Medulla oblongata (tissue), 1 donor: ENCODE results near the gene AAK1.
"Not testable (repeated sequence)": the region's sequence is repeated elsewhere in the genome, so short reads cannot be mapped to it uniquely, and the experiment has no call there.

ENCODE experiments used
- DNase-seq: peaks from one replicate; pipeline ENCODE4 v3.0.0-alpha.2; 2015; ENCODE audit errors: extremely low spot score

AAK1 gene

DNA sequence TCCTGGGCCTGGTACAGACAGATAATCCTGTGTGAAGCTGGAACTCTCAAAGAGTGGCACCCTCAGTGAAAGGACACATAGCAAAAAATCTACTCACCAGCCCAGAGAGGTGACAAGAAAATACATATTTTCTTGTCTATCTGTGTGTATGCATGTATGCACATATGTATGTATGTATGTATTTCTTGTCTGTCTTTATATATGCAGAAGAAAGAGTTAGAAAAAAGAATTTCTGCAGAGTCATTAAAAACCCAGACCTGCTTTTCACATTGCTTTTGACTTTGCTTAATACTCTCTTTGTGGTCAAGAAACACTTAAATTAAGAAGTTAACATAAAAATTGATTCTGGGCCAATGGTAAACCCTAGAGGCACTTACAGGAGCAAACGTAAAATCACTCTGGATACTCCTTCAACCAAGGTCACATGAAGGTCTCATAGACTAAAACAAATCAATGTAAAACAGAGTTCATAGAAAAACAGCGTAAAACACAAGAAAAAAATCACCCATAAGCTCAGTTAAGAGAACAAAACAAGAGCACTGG lies 16.5 kb upstream of the AAK1 start:
- DNase-seq = no peak

DNA sequence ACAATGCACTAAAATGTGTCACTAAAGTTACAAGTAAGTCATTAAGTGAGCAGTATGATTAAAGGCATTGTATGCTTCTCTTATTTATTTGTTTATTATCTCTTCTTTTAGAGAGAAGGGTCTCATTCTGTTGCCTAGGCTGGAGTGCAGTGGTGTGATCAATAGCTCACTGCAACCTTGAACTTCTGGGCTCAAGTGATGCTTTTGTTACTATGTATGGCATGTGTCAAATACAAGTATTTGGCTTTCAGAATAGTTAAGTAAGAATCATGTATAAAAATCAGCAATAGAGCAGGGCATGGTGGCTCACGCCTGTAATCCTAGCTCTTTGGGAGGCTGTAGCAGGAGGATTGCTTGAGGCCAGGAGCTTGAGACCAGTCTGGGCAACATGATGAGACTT lies 15.8 kb upstream of the AAK1 start:
- DNase-seq = no peak

DNA sequence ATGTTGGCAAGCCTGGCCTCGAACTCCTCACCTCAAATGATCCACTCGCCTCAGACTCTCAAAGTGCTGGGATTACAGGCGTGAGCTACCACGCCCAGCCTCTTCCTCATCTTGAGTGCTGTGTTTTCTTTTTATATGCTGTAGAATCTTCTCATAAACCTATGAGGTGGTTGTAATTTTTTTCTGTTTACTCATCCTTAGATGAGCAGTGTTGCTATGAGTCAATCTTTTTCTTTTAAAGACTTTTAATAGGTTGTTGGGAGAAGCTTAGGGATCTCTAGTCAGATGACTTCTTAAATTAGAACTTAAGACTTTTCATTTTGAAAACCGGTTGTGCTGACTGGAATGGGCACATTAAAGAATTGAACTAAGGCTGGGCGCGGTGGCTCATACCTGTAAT lies 8.7 kb upstream of the AAK1 start:
- no peak for DNase-seq

DNA sequence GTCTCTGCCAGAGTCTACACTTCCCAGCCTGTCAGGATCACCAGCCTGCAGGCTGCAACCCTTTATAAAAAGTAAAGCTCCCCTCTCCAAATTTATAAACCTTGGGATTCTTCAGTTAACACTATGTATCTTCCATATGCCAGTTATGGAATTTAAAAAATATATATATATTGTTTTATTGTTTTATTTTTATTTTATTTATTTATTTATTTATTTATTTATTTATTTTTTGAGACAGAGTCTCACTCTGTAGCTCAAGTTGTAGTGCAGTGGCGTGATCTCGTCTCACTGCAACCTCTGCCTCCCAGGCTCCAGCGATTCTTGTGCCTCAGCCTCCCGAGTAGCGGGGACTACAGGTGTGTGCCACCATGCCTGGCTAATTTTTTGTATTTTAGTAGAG lies 3.7 kb upstream of the AAK1 start:
- DNase-seq = not testable (repeated sequence)

DNA sequence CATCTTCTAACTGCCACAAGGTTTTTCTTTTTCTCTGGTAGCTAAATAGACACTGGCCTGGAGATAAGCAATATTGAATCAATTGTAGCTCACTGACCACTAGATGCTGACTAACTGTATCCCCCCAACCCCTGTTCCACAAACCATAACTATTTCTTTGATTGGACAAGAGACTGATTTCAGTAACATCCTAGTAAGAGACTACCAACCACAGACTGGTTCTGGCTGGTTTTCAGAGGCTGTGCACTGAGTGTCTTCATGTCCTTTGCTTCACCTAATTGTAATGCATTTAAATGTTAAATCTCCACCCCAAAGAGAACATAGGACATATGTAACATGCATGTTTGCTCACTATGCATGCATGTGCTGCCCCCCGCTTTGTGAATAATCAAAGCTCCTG lies 3.2 kb upstream of the AAK1 start:
- no peak for DNase-seq

DNA sequence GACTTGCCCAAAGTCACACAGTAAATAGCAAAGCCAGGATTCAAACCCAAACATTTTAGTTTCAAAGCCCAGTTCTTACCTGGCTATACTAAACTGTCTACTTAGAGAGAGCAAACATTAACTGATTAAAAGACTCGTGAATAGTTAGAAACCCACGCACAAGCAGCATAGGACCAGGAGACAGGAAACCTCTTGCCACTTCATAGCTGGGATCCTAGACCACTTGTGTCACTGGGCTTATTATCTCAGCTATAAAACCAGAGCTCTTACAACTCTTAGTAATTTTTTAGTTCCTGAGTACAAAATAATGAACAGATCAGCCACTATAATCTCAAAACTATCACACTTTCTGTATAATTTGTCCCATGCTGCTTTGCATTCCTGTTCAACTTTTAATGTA lies 2.4 kb upstream of the AAK1 start:
- no peak for DNase-seq

DNA sequence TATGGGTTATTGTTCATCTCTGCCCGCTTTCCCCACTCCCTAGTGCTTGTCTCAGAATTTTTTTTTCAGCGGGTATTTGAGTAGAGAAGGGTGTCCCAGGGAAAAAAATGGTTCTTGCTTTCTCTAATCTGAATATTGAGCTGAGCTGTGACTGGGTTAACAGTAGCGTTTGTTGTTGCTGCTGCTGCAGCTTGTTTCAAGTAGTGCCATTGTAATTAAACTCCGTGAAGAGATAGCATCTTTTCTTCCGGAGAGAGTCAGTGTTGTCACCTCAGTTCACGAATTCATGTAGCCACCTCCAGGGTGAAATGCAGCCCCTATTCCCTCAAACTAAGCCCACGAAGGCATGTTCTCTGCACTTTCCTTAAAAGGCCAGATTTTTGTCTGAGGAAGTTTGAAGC lies 1.5 kb upstream of the AAK1 start:
- DNase-seq = peak; percentile 50

DNA sequence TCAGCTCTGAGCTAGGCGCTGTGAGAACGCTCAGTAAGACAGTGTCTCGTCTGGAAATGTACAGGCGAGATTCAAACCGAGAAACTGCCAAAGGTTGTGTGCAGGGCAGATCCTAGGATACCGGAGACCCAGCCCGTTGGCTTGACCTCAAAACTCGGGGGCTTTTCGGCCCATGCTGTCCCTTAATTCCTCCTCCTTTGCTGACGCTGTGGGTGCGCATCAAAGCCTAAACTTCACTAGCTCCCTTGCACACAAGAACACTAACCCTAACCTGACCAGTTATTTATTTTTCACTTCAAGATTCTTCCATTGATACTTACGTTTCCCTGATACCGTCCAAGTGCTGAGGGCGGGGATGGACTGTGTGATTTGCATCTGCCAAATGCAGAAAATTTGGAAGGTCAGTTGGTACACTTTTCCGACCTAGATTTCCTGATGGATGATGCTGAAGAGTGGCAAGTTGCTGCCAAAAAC lies 1.0 kb upstream of the AAK1 start:
- DNase-seq = no peak

DNA sequence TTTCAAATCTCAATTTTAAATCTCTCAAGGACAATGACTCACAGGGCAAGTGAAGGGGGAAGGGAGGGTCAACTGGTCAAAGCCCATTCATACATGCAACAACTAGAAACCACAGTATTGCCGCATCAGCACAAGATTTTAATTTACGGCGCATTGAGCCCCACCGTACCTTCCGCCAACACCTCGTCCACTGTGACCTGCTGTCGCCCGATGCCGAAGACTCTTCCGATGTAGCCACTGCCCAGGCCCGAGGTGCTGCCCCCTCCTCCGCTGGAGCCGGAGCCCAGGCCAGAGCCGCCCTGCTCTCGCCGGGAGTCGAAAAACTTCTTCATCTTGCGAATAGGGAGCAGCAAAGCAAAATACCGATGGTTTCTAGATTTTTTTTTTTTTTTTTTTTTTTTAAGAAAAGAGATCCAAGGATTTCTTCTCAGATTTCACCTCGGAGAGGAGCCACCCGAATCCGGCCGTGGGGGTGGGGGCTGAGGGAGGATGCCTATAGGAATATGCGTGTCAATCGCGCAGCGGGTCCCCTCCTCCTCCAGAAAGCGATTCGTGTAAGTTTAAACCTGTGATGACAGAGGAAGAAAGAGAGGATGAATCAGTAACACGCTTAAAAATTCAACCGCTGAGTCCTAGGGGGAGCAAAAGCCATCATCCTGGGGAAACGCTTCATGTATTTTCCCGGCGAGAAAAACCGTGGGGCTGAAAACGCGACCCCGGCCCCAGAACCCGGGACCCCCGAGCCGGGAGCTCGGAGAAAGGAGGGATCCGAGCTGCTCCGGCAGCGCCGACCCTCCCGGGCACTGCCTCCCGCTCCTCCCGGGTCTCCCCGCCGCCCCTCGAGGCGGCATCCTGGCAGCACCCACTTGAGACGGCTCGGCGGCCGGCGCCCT lies 584 bp downstream of the AAK1 start:
- DNase-seq = peak; percentile 55

DNA sequence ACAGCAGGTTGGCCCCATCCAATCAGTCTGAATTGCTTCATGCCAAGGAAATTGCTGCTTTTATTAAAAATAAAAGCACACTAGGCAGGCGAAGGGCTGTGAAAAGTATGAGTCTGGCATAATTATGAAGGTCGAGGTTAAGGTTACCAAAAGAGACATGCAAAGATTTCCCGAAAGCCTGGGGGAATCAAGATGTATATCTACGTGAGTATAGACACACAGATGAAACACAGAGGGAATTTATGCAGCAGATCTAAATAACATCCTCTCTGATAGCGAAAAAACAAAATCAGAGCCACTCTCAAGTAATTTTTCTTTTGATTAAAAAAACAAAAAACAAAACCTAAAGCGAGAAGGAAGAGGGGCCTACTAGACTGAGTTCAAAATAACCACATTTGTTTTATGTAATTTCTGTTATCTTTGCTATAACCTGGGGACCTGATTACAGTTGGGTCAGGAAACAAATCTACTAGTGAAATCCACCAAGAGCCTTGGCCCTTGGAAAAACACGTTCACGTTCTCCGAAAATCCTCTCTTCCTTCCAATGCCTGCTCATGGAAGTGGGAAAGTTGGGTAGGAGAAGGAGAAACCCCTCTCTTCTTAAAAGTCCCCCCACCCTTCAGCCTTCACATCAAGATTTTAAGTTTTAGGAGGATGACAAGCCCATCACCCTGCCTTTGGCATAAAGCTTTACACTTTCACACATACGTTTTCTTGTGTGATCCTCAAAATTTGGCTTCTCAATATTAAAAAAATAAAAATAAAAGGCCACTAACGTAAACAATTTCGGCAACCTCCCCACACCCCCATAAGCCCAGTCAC lies 1.4 kb downstream of the AAK1 start:
- peak; percentile 38 for DNase-seq

DNA sequence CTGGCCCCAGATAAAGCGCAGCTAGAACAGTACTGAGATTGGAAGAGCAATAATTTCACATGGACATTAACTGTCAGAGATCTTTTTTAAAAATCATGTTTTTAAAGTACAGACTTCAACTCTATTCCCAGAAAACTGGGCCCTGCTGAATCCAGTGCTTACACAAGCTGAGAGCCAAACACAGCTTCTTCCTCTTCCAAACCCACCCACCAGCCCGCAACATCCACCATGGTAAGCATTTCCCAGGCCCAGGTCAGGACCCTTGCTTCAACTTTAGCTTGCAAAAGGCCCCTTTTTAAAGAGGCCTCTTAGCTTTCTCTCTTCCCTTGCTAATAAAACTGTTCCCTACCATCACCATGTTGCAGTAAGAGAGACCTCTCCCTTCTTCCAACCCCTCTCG lies 2.1 kb downstream of the AAK1 start:
- DNase-seq = peak; percentile 20

DNA sequence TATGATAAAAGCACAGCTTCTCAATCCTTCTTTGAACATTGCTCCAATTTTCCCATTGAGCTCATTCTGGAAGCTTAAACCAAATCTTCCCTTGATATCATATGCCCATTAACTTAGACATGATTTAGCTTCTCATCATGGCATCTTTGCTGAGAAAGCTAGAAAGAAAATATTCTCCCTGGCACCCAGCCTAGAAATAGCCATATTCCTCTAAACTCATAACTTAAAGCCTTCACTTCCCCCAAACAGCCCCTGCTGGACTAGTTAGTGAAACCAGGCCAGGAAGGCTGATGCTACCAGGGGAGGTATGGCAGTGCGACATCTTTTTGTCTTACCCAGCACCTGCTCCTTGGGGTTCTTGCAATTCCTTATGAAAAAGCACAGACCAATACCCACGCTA lies 4.3 kb downstream of the AAK1 start:
- DNase-seq = no peak

DNA sequence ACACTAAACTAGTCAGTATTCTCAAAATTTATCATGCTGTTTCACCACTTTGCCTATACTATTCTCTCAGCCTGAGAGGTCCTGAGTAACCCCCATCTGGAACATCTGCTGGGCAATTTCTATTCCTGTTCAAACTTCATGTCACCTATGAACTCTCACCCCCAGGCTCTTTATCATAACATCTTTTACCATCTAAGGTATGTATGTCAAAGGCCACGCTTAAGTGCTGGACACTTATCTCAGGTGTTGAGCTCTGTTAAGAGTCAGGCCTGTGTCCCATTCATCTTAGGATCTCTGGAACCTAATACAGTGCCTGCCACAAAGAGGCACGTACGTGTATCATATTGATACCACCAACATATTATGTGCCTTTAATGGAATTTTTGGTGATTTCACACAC lies 4.9 kb downstream of the AAK1 start:
- DNase-seq = no peak

DNA sequence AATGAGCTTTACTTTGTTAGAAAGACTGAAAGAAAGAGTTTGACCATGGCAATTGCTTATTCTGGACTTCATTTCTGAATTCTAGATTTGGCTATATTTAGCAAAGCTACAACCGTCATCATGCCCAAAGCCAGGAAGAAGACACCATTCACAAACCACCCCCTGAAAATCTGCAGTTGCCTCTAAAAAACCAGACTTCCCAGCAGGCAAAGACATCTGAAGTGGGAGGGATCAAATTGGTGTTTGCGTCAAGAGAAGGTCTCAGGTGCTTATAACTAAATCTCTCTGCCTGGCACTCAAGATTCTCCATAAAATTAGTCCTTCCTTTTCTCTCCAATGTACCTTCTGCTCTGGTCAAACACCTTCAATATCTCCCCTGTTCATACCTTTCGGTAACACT lies 5.6 kb downstream of the AAK1 start:
- no peak for DNase-seq

DNA sequence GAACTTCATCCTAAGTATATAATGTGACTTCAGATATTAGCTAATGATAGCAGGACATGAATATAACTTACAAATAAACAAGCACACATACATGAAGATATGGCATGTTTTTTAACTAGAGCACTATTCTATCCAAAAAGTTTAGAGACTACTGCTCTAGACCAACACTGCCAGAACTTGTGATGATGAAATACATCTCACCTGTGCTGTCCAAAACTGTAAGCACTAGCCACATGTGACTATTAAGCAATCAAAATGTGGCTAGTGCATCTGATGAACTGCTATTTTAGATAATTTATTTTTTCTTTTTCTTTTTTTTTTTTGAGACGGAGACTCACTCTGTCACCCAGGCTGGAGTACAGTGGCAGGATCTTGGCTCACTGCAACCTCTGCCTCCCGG lies 7.1 kb downstream of the AAK1 start:
- DNase-seq = no peak

DNA sequence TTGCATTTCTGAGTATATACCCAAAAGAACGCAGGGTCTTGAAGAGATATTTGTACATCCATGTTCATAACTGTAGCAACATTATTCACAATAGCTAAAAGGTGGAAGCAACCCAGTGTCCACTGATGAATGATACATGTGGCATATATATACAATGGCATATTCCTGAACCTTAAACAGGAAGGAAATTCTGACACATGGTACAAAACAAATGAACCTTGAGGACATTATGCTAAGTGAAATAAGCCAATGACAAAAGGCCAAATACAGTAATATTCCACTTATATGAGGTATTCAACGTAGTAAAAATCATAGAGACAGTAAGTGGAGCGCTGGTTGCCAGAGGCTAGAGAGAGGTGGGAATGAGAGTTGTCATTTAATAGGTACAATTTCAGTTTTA lies 8.1 kb downstream of the AAK1 start:
- no peak for DNase-seq

DNA sequence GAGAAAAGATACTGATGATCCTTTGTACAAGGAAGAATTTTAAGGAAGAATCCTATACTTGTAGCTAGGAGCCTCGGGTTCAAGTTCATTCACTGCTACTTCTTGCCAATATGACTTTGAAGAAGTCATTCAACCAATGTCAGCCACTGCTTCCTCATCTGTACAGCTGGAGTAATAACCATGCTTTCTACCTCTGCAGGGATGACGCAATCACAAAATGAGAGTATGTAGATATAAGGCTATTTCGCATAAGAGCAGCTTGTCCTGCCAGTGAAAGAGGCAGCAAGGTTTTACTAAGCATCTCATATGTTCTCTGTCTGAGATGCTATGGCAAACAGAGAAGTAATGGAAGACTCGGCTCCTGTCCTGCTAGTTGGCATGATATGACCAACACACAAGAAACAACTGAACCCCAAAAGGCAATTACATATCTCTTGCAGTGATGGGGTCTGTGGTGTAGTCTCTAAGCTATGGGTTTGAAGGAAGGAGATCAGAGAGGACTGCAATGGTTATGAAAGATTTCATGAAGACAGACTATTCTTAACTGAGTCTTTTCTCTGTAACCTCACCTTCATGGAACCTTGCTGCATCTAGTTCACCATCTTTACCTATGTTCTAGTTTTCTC lies 9.2 kb downstream of the AAK1 start:
- DNase-seq = no peak

DNA sequence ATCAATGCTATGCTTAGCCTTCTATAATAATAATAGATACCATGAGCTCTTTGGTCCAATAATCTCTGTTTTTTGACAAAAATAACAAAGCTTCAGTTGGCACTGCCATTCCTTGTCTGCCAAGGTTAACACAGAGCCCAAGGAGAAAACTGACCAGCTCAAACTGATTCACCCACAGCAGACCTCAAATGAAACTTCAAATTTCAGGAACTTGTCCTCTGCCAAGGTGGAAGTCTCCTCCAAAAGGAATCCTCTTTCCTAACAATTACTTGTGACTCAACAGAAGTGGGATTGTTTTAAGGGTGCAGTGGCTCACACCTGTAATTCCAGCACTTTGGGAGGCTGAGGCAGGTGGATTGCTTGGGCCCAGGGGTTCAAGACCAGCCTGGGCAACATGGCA lies 12.1 kb downstream of the AAK1 start:
- no peak for DNase-seq

DNA sequence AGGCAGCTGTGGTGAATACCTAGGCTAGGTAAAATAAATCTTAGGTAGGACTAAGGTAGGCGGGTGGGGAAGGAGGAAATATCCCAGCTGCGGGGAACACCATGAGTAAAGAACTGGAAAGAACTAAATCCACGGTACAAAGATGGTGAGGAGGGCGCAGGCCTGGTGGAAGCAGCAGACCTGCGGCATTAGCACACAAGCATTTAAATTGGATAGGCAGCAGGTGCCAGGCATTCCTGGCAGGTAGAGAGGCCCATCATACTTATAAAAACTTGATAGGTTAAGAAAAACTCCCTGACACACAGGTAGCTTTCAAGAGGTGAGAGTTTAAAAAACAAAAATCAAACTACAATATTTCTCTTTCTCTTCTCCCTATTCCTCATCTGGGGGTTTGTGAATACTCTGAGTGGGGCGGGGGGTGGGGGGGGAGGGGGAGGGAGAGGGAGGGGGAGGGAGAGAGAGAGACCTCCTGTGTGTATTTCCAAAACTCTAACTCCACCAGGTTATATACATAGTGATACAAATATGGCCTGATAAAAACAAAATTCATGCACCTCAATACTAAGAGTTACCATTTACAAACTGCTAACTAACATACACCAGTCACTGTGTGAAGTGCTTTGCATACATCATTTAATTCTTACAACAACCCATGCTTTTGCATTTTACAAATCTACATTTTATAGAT lies 13.5 kb downstream of the AAK1 start:
- DNase-seq = no peak

DNA sequence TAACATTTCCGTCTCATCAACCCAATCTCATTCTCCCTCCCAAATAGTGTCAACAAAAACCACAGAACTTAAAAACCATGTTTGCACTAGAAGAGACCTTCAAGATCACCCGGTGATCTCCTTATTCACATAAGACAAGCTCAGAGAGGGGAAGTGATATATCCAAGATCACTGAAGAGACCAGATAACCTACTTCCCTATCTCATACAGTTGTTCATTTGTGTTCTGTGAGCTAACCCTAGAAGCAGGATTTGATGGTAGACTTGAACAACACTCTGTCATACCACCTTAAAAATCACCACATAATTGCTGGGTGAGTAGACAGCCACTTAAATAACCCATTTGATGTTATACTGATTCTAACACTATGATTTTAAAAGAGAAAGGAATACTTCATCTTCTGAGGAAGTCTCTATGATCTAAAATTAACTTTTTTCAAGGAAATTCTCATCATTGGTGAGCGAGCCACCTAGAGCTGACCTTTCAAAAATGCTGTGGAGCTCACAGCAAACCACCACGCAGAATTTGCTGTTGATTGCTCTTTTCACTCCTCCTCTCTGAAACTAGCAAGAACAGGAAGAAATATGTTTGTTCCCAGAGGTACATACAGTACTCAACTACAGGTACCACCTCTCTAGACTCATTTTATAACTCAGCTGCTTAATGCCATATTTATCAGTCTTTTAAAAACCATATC lies 15.1 kb downstream of the AAK1 start:
- no peak for DNase-seq
